Iris pigment epithelial cell (primary cell): ENCODE results near the gene DENND6B.
"Not testable (repeated sequence)": the region's sequence is repeated elsewhere in the genome, so short reads cannot be mapped to it uniquely, and the experiment has no call there.

ENCODE experiments used
- DNase-seq: peaks from one replicate; pipeline ENCODE4 v3.0.0-alpha.2; 2011; ENCODE audit warnings: low read depth

The DENND6B gene

GRCh38 chr22:50338860-50339462 lies 12.1 kb upstream of the DENND6B start:
- DNase-seq = no peak

- no peak for DNase-seq
Measured at GRCh38 chr22:50338042-50338573, 11.3 kb upstream of the DENND6B start.

- no peak for DNase-seq
Measured at GRCh38 chr22:50337262-50338041, 10.6 kb upstream of the DENND6B start.

DNA sequence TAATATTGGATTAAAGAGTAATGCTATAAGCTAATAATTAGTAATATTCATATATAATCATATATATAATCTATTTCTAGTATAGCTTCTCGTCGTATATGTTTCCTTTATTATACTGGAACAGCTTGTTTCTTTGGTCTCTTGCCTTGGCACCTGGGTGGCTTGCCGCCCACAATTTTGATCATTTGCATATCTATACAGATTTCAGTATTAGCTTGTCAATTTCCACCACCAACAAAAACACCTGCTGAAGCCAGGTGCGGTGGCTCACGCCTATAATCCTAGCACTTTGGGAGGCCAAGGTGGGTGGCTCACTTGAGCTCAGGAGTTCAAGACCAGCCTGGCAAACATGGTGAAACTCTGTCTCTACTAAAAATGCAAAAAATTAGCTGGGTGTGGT lies 7.6 kb upstream of the DENND6B start:
- DNase-seq = not testable (repeated sequence)

GRCh38 chr22:50329236-50329635 lies 2.4 kb upstream of the DENND6B start:
- peak; percentile 52 for DNase-seq

GRCh38 chr22:50327711-50328019 lies 853 bp upstream of the DENND6B start:
- no peak for DNase-seq

DNA sequence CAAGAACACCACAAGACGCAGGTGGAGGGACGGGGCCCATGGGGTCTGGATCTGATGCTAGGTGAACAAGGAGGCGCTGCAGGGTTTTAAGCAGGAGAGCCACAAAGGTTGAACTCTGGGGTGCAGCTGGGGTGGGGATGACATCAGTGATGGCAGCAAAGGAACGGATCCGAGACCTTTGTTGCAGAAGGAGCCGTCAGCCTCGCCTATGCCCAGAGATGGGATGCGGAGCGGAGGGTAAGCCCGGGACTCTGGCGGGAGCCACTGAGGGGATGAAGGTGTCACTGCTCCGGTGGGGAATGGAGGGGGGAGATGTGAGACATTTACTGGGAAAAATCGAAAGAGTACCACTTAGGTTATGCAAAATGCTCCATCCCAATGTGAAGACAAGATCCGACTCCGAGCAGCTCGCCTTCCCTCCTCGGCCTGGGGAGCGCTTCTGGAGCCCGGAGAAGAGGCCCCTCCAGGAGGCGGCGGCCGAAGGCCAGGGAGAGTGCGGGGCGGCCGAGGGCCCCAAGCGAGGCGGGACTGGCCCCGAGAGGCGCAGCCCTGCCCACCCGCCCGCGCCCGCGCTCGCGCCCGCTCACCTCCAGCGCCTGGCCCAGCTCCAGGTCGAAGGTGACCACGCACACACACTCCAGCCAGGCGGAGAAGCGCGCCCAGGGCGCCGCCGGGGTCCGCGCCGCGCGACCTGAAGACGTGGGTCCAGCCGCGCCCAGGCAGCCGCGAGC lies 422 bp downstream of the DENND6B start:
- DNase-seq = no peak

GRCh38 chr22:50325444-50326224 lies 1.2 kb downstream of the DENND6B start:
- DNase-seq = no peak

DNA sequence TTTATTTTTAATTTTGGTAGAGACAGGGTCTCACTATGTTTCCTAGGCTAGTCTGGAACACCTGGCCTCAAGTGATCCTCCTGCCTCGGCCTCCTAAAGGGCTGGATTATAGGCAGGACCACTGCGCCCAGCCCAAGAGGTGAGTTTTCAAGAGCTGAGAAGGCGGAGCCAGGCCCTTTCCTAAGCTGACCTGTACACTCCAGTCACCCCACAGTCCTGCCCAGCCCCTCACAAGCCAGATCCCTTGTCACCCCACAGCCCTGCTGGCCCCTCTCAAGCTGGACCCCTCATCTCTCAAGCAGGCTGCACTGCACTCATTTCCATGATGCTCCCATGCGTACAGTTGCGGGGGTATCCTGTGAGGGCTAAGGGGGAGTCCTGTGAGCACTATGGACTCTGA lies 2.9 kb downstream of the DENND6B start:
- DNase-seq = no peak

DNA sequence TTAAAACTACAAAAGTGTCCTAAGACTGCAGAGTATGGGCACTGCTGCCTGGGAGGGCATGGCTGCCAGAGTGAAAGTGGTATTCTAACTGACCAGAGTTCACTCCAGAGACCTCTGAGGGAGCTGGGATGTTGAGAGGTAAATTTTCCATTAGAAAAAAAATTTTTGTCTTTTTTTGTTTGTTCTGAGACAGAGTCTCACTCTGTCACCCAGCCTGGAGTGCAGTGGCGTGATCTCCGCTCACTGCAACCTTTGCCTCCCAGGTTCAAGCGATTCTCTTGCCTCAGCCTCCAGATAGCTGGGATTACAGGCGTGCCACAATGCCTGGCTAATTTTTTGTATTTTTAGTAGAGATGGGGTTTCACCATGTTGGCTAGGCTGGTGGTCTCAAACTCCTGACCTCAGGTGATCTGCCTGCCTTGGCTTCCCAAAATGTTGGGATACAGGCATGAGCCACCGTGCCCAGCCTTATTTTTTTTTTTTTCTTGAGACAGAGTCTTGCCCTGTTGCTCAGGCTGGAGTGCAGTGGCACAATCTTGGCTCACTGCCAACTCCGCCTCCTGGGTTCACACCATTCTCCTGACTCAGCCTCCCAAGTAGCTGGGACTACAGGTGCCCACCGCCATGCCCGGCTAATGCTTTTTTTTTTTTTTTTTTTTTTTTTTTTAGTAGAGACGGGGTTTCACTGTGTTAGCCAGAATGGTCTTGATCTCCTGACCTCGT lies 4.3 kb downstream of the DENND6B start:
- DNase-seq = not testable (repeated sequence)

GRCh38 chr22:50320671-50321325 lies 6.0 kb downstream of the DENND6B start:
- DNase-seq = no peak

DNA sequence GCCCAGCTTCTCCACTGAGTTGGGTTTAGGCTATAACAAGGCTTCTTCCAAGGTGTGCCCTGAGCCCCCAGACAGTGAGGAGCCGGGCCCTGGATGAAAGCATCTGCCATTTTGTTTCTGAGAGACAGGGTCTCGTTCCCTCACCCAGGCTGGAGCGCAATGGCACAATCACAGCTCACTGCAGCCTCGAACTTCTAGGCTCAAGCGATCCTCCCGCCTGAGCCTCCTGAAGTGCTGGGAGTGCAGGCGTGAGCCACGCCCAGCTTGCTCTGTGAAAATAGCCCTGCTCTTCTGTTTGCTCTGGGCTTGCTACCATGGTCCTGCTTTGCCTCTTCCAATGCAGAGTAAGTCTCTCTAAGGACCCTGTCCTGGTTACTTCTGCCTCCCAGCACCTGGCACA lies 6.7 kb downstream of the DENND6B start:
- no peak for DNase-seq

GRCh38 chr22:50319503-50319951 lies 7.3 kb downstream of the DENND6B start:
- no peak for DNase-seq

- no peak for DNase-seq
Measured at GRCh38 chr22:50318698-50319411, 8.0 kb downstream of the DENND6B start.

DNA sequence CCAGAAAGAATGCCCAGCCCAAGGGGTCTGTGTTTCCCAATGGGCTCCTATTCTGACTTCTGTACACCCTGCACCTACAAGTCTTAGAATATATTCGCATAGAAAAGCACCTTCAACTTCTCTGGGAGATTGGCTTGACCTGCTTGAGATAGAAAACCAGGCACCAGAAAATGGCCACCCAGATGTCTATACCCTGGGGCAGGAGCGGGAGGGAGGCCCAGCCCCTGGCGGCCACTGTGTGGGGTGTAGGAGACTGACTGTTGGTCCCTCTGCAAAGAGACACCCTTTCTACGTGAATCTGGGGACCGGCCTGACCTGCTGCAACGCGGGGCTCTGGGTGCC lies 8.5 kb downstream of the DENND6B start:
- no peak for DNase-seq

- no peak for DNase-seq
Measured at GRCh38 chr22:50317674-50318073, 9.1 kb downstream of the DENND6B start.

DNA sequence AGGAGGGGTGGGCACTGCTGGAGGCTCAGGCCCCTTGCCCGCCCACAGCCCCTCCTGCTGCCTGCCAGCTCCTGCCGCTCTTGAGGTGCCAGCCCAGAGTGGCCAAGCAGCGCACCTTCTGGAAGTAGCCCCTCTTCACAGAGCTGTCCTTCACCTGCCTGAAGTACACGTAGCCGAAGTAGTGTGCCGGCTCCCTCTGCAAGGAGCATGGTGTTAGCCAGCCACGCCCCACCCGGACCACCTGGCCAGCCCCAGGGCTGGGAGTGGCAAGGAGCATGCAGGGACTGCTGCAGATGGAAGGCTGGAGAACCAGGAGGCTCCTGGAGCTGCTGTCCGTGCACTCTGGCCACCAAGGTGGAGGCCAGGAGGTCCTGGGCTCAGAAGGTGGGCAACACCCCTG lies 9.6 kb downstream of the DENND6B start:
- DNase-seq = no peak

GRCh38 chr22:50316114-50317065 lies 10.4 kb downstream of the DENND6B start:
- DNase-seq = no peak
